ENCODE results near the gene AP1M1.

AP1M1 gene

DNA sequence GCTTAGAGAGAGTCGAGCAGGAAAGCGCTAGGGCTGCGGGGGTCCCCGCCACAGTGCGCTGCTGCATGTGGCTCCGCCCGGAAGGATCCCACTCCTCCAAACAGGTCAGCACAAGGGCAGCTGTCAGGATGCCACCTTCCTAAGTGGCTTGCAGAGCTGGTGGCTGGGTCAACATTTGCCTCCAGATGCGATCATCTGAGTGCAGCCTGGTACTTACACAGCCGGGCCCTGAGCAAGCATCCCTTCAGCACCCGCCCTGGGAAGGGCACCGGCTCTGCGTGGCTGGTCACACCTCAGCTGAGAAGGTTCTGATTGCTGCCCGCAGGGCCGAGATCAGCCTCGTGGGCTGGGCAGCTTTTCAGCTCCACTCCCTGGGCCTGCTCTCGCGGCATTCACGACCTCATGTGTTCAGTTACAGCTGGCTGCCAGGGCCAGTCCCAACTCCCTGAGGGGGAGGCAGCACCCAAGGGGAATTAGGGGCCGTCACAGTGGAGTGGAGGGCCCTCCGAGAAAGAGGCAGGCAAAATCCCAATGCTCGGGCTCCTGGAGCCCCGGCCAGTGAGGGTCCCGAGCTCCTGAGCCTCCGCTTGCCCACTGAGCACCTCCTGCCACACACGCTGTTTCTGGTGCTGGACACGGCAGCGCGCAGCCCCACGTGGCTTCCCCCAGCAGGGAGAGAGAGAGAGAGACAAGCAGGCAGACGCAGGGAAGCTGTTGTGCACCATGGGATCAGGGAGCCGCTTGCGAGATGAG, 26.8 kb downstream of the AP1M1 start:
- ATAC-seq: no peak

DNA sequence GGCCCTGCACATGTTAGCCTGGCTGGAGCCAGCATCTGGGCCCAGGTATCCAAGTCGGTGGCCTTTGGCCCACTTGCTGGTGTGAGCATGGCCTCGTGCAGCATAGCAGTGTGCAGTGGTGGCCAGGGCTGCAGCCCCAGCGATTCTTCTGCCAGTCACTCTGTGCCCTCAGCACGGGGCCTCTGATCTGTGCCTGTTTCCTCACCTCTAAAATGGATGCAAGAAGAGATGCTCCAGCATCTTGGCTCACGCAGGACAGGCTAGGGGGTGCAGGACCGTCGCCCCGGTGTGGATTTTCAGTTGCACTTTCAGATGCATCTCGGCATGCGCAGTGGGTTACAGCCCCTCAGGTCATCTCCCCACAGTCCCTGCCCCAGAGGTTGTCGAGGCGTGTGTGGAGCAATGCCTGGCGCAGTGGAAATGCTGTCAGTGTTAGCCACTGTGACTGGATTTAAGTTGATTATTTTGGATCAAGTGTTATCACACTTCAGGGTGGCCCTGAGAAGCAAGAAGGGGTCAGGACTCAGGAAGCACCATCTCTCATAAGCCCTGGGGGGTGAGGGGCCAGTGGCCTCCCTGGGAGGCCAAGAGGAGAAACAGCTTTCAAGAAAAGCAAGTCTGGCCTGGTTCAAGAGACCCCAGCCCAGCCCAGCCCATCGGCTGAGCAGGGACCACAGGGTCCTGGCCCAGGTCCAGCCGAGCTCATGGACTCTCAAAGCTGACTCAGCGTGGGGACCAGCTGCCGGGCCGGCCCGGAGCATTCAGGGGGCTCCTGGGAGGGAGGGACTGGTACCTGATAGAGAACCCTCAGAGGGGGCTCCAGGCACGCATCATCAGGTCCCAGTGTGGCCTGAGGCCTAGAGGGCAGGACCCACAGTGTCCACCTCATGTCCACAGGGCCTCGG, 27.8 kb downstream of the AP1M1 start:
- no peak for ATAC-seq
- no peak for TF ChIP-seq SNAI2 (CRISPR knock-in tag; IDR thresholded peaks at IDR 0.05)
- TF ChIP-seq ARNTL (CRISPR knock-in tag; IDR thresholded peaks at IDR 0.05; ENCODE audit: borderline replicate concordance, low read depth): no peak
- TF ChIP-seq, protein P1, sequence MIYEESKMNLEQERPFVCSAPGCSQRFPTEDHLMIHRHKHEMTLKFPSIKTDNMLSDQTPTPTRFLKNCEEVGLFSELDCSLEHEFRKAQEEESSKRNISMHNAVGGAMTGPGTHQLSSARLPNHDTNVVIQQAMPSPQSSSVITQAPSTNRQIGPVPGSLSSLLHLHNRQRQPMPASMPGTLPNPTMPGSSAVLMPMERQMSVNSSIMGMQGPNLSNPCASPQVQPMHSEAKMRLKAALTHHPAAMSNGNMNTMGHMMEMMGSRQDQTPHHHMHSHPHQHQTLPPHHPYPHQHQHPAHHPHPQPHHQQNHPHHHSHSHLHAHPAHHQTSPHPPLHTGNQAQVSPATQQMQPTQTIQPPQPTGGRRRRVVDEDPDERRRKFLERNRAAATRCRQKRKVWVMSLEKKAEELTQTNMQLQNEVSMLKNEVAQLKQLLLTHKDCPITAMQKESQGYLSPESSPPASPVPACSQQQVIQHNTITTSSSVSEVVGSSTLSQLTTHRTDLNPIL (CRISPR knock-in tag; IDR thresholded peaks at IDR 0.05; ENCODE audit: low read depth): no peak
- no peak for TF ChIP-seq PPARA (CRISPR knock-in tag; IDR thresholded peaks at IDR 0.05; ENCODE audit: borderline replicate concordance)
- TF ChIP-seq TCF4 (CRISPR knock-in tag; IDR thresholded peaks at IDR 0.05; ENCODE audit: borderline replicate concordance): no peak
- no peak for TF ChIP-seq ZNF565 (CRISPR knock-in tag; conservative IDR thresholded peaks at IDR 0.05; ENCODE audit: low read depth)
- no peak for TF ChIP-seq RARB (CRISPR knock-in tag; IDR thresholded peaks at IDR 0.05)
- no peak for TF ChIP-seq ZFP30 (CRISPR knock-in tag; IDR thresholded peaks at IDR 0.05)
- TF ChIP-seq GLIS3 (CRISPR knock-in tag; IDR thresholded peaks at IDR 0.05): no peak
- TF ChIP-seq, protein P2, sequence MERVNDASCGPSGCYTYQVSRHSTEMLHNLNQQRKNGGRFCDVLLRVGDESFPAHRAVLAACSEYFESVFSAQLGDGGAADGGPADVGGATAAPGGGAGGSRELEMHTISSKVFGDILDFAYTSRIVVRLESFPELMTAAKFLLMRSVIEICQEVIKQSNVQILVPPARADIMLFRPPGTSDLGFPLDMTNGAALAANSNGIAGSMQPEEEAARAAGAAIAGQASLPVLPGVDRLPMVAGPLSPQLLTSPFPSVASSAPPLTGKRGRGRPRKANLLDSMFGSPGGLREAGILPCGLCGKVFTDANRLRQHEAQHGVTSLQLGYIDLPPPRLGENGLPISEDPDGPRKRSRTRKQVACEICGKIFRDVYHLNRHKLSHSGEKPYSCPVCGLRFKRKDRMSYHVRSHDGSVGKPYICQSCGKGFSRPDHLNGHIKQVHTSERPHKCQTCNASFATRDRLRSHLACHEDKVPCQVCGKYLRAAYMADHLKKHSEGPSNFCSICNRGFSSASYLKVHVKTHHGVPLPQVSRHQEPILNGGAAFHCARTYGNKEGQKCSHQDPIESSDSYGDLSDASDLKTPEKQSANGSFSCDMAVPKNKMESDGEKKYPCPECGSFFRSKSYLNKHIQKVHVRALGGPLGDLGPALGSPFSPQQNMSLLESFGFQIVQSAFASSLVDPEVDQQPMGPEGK (CRISPR knock-in tag; IDR thresholded peaks at IDR 0.05; ENCODE audit: borderline replicate concordance): no peak
- TF ChIP-seq BACH2 (CRISPR knock-in tag; IDR thresholded peaks at IDR 0.05; ENCODE audit: borderline replicate concordance): no peak
- TF ChIP-seq, protein P3, sequence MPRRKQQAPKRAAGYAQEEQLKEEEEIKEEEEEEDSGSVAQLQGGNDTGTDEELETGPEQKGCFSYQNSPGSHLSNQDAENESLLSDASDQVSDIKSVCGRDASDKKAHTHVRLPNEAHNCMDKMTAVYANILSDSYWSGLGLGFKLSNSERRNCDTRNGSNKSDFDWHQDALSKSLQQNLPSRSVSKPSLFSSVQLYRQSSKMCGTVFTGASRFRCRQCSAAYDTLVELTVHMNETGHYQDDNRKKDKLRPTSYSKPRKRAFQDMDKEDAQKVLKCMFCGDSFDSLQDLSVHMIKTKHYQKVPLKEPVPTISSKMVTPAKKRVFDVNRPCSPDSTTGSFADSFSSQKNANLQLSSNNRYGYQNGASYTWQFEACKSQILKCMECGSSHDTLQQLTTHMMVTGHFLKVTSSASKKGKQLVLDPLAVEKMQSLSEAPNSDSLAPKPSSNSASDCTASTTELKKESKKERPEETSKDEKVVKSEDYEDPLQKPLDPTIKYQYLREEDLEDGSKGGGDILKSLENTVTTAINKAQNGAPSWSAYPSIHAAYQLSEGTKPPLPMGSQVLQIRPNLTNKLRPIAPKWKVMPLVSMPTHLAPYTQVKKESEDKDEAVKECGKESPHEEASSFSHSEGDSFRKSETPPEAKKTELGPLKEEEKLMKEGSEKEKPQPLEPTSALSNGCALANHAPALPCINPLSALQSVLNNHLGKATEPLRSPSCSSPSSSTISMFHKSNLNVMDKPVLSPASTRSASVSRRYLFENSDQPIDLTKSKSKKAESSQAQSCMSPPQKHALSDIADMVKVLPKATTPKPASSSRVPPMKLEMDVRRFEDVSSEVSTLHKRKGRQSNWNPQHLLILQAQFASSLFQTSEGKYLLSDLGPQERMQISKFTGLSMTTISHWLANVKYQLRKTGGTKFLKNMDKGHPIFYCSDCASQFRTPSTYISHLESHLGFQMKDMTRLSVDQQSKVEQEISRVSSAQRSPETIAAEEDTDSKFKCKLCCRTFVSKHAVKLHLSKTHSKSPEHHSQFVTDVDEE (CRISPR knock-in tag; IDR thresholded peaks at IDR 0.05): no peak
- no peak for TF ChIP-seq ZNF70 (CRISPR knock-in tag; IDR thresholded peaks at IDR 0.05)
- TF ChIP-seq ZNF8 (CRISPR knock-in tag; IDR thresholded peaks at IDR 0.05): no peak
- TF ChIP-seq ZFP3 (CRISPR knock-in tag; IDR thresholded peaks at IDR 0.05): no peak
- TF ChIP-seq CSDC2 (CRISPR knock-in tag; IDR thresholded peaks at IDR 0.05): no peak
- TF ChIP-seq, protein P4, sequence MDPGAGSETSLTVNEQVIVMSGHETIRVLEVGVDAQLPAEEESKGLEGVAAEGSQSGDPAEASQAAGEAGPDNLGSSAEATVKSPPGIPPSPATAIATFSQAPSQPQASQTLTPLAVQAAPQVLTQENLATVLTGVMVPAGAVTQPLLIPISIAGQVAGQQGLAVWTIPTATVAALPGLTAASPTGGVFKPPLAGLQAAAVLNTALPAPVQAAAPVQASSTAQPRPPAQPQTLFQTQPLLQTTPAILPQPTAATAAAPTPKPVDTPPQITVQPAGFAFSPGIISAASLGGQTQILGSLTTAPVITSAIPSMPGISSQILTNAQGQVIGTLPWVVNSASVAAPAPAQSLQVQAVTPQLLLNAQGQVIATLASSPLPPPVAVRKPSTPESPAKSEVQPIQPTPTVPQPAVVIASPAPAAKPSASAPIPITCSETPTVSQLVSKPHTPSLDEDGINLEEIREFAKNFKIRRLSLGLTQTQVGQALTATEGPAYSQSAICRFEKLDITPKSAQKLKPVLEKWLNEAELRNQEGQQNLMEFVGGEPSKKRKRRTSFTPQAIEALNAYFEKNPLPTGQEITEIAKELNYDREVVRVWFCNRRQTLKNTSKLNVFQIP (CRISPR knock-in tag; IDR thresholded peaks at IDR 0.05; ENCODE audit: borderline replicate concordance, low read depth): no peak

More for the DNA sequence above, 26.8 kb downstream of the AP1M1 start:
- TF ChIP-seq ZNF70 (CRISPR knock-in tag; IDR thresholded peaks at IDR 0.05) (no peak), GLIS3 (CRISPR knock-in tag; IDR thresholded peaks at IDR 0.05) (no peak)

DNA sequence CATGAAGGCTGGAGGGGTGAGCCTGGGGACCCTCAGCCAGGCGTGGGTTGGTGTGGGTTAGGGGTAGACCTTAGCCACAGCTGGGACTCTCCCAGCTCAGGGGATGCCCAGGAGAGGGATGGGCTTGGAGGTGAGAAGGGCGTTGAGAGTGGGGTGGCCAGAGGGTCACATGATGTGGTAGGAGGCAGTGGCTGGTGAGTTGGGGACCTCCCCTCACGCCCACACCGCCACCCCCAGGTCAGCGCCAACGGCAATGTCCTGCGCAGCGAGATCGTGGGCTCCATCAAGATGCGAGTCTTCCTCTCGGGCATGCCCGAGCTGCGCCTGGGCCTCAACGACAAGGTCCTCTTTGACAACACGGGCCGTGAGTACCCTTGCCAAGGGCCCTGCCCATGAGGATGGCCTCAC, 28.5 kb downstream of the AP1M1 start:
- ATAC-seq: no peak
- TF ChIP-seq BACH2 (CRISPR knock-in tag; IDR thresholded peaks at IDR 0.05; ENCODE audit: borderline replicate concordance): no peak
- no peak for TF ChIP-seq ZFP3 (CRISPR knock-in tag; IDR thresholded peaks at IDR 0.05)
- TF ChIP-seq ARNTL (CRISPR knock-in tag; IDR thresholded peaks at IDR 0.05; ENCODE audit: borderline replicate concordance, low read depth): no peak
- TF ChIP-seq, protein P5, sequence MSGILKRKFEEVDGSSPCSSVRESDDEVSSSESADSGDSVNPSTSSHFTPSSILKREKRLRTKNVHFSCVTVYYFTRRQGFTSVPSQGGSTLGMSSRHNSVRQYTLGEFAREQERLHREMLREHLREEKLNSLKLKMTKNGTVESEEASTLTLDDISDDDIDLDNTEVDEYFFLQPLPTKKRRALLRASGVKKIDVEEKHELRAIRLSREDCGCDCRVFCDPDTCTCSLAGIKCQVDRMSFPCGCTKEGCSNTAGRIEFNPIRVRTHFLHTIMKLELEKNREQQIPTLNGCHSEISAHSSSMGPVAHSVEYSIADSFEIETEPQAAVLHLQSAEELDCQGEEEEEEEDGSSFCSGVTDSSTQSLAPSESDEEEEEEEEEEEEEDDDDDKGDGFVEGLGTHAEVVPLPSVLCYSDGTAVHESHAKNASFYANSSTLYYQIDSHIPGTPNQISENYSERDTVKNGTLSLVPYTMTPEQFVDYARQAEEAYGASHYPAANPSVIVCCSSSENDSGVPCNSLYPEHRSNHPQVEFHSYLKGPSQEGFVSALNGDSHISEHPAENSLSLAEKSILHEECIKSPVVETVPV (CRISPR knock-in tag; IDR thresholded peaks at IDR 0.05): no peak
- TF ChIP-seq PPARA (CRISPR knock-in tag; IDR thresholded peaks at IDR 0.05; ENCODE audit: borderline replicate concordance): no peak
- no peak for TF ChIP-seq ESRRG (CRISPR knock-in tag; IDR thresholded peaks at IDR 0.05)
- TF ChIP-seq CSDC2 (CRISPR knock-in tag; IDR thresholded peaks at IDR 0.05): no peak
- no peak for TF ChIP-seq RARB (CRISPR knock-in tag; IDR thresholded peaks at IDR 0.05)
- TF ChIP-seq, protein P1 (CRISPR knock-in tag; IDR thresholded peaks at IDR 0.05; ENCODE audit: low read depth): no peak
- no peak for TF ChIP-seq TCF4 (CRISPR knock-in tag; IDR thresholded peaks at IDR 0.05; ENCODE audit: borderline replicate concordance)
- TF ChIP-seq, protein P4 (CRISPR knock-in tag; IDR thresholded peaks at IDR 0.05; ENCODE audit: borderline replicate concordance, low read depth): no peak
- TF ChIP-seq SNAI2 (CRISPR knock-in tag; IDR thresholded peaks at IDR 0.05): no peak
- no peak for TF ChIP-seq ZNF8 (CRISPR knock-in tag; IDR thresholded peaks at IDR 0.05)
- no peak for TF ChIP-seq ZFP30 (CRISPR knock-in tag; IDR thresholded peaks at IDR 0.05)
